ENCODE results near the gene ZNF548. TPM values are rescaled to one million over a fixed set of nuclear protein-coding genes. Genes with fewer than 3 reads are reported as not detected.

Gene ZNF548
- total RNA-seq, 1 donor = 40.7 TPM

DNA sequence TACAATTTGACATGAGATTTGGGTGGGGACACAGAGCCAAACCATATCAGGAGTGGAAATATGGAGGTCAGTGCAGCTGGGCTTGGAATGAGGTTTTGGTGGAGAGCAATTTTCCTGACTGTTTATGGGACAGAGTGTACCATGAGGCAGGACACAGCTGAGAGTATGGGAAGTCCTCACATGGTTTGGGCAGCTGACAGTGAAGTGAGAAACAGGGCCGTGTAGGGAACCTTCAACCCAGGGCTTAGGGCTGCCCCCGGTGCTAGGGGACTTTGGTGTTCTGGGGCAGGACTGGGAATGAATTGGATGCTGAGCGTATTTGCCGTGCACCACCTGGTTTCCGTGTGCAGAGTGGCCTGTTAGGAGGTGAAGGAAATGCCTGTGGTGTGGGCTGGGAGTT is 6.1 kb downstream of the ZNF548 start:
- no peak for DNase-seq (ENCODE audit: low read depth in 2 of 3, low spot score in 2 of 3)

DNA sequence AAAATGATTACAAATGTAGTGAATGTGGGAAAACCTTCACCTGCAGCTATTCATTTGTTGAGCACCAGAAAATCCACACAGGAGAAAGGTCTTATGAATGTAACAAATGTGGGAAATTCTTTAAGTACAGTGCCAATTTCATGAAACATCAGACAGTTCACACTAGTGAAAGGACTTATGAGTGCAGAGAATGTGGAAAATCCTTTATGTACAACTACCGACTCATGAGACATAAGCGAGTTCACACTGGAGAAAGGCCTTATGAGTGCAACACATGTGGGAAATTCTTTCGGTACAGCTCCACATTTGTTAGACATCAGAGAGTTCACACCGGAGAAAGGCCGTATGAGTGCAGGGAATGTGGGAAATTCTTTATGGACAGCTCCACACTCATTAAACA is 9.2 kb downstream of the ZNF548 start:
- peak in 1 of 3 donors; percentile 13 for DNase-seq (ENCODE audit: low read depth in 2 of 3, low spot score in 2 of 3)

DNA sequence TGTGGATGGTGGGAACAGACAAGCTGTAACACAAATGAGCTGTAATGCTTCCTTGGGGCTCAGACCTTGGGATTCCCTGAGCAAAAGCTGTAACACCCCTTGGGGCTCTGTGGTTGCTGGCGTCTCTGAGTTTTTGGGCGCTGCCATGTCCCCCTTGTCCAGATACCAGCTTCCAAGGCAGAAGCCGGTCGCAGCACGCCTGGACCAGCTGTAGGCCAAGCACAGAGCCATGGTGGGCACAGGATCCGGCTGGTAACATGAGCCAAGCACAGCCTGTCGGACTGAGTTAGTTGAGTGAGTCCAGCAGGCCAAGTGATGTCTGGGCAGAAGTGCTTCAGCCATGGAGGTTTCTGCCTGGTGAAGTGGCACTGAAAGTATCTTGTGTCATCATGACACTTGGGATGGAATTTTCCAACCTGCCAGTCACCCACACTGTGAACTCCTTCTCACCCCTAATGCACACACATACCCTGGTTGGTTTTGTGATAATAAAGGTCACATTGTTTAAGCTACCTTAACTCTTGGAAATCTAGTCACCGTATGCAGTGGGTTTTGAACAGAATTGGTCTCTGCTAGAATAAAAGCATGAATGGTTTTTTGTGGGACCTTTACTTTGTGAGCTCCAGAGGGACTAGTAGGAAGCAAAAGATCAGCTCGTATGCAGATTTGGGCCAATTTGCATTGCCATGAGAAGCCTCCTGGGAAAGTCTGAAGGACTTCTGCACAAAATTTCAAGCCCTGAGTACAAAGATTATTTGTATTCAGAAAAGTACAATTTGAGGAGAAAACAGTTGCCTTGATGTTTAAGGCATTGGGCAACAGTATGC is 14.3 kb downstream of the ZNF548 start:
- no peak for DNase-seq (ENCODE audit: low read depth in 2 of 3, low spot score in 2 of 3)

DNA sequence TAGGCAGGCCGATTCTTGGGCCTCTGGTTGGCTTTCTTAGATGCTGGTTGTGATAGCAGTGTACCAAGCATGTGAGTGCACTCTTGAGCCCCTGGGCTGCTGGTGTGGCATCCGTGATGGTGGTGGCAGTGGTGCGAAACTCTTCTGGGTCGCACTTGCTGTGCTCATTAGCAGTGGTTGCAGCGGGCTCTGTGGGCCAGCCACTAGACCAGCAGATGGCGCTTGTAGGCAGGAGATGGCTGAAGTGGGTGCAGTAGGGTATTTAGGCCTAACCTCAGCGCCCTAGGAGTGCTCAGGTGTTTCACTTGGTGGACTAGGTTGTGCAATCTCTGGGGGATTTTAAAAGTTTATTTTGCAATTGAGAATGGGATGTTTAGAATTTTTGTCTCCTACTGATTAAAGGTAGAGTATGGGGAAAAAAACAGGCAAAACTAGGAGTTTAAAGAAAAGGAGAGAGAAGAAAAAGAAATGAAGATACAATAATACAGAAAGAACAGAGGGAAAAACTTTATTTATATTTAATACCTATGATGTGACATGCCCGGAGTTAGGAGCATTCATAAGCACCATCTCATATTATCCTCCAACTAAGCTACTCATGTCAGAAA is 17.0 kb downstream of the ZNF548 start:
- DNase-seq (ENCODE audit: low read depth in 2 of 3, low spot score in 2 of 3) = peak in 2 of 3 donors; percentile 66 to 86

DNA sequence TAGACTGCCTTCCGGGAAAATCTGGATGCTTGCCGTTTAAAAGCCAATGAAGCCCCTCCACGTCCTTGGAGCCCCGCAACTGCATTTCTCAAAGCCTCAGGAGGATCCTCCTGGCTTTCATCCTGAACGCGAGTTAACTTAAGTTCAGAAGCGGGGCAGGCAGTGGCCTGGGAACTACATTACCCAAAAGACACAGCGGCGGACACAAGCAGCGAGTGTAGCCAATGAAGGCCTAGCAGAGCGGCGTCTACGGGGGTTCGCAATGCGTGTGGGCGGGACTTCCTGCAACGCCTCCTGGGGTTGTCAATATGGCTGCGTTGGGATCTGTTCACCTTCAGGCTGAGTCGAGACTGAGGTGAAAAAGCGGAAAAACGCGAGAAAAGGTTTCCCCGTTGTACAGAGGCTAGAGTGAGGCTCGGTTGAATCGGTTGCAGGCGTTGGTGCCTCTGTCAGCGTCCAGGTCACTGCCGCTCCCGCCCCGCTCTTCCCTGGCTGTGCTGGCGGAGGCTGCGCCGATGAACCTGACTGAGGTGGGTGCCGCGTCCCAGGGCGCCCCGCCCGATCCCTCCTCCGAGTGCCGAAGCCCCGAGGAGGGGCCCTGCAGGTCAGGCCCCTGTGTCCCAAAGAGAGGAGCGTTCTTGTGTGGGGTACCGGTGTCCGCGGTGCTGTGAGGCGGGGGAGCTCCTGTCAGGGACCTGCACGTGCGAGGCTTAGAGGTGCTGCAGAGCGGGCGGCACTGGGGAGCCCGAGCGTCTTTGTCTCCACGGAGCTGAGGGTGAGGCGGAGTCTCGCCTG is 21.4 kb downstream of the ZNF548 start, which contains the start of gene ZNF17:
Gene ZNF17, plus strand, starts transcription at position 285 of the 795 bp plus-strand sequence. CDS start 2,455 bp downstream, outside the sequence.
- peak; percentile 72 to 95 (median 90) for DNase-seq (ENCODE audit: low read depth in 2 of 3, low spot score in 2 of 3)

DNA sequence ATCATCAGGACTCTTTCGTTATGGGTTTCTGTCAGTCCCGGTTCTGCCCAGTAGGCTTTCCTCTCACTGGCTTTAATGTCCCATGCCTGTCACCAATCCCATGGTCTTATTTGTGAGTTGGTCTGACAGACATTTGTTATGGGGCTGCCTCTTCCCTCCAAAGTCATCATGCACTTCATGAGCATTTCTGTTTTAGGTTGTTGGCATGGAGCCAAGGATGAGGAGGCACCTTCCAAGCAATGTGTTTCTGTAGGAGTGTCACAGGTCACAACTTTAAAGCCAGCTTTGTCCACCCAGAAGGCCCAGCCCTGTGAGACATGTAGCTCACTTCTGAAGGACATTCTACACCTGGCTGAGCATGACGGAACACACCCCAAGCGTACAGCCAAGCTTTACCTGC is 29.8 kb downstream of the ZNF548 start:
- DNase-seq (ENCODE audit: low read depth in 2 of 3, low spot score in 2 of 3) = no peak

DNA sequence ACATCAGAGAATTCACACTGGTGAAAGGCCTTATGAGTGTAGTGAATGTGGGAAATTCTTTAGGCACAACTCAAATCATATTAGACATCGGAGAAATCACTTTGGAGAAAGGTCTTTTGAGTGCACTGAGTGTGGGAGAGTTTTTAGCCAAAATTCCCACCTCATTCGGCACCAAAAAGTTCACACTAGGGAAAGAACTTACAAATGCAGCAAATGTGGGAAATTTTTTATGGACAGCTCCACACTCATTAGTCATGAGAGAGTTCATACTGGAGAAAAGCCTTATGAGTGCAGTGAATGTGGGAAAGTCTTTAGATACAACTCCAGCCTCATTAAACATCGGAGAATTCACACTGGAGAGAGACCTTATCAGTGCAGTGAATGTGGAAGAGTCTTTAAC is 31.4 kb downstream of the ZNF548 start:
- no peak for DNase-seq (ENCODE audit: low read depth in 2 of 3, low spot score in 2 of 3)

DNA sequence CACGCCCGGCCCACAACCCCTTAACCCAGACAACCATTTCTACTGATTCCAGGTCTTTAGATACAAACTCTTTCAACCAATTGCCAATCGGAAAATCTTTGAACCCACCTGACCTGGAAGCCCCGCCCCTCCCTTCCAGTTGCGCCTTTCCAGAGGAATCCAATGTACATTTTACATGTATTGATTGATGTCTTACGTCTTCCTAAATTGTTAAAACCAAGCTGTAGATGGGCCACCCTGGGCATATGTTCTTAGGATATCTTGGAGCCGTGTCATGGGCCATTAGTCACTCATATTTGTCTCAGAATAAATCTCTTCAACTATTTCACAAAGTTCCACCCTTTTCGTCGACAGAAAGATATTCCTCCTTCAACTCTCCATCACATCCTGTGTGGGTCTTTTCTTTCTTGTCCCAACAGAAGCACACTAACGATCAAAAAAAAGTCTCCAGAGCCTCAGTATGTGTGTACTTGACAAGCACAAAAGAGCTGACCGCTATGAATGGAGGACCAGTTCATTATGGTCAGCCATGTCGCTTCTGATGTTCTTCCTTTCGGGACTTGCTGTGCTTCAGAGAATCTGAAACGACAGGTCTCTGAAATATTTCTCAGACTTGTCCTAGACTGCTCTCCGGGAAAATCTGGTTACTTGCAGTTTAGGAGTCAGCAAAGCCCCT is 44.9 kb downstream of the ZNF548 start:
- no peak for DNase-seq (ENCODE audit: low read depth in 2 of 3, low spot score in 2 of 3)

DNA sequence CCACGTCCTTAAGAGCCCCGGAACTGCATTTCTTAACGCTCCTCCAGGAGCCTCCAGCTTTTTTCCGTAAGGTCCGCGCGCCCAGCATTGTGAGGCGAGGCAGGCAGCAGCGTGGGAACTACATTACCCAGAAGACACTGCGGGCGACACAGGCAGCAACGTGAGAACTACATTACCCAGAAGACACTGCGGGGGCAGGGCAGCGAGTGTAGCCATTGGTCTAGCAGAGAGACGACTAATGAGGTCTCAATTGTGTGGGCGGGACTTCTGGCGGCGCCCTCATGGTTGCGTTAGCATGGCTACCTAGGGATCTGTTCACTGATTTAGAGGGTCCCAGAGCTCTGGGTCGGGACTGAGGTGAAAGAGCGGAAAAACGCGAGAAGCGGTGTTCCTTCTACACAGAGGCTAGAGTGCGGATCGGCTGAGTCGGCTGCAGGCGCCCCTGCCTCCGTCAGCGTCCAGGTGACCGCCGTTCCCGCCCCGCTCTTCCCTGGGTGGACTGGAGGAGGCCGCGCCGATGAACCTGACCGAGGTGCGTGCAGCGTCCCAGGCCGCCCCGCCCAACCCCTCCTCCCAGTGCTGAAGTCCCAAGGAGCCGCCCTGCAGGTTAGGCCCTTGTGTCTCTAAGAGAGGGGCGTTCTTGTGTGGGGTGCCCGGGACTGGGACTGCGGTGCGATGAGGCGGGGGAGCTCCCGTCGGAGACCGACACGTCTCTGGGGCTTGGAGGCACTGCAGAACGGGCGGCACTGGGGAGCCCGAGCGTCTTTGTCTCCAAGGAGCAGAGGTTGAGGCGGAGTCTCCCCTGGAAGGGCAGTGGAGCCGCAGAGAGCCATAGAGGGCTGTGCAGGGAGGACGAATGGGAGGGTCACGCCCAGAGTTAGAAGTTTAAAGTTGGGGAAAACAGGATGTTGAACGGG is 45.7 kb downstream of the ZNF548 start, which contains the start of gene ZNF749:
Gene ZNF749, plus strand, starts transcription at position 264 of the 917 bp plus-strand sequence. Its CDS starts 254 bp downstream, at position 518.
- peak; percentile 86 to 98 (median 97) for DNase-seq (ENCODE audit: low read depth in 2 of 3, low spot score in 2 of 3)

DNA sequence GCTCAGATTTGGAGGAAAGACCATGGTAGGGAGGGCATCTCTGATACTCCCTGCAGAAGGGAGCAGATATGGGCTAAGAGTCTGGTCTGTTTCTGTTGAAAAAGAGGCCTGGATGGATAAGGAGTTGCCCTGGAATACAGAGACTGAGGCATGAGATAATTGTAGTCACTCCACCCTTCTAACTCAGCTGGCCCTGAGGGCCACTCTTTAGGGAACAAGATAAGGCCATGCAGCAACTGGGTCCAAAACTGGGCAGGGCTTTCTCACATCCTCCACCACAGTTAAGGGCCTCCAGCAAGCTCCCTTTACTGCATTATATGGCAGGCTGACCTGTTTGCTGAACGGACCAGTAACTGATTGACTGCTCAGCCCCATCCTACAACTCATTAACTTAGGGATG is 46.8 kb downstream of the ZNF548 start:
- no peak for DNase-seq (ENCODE audit: low read depth in 2 of 3, low spot score in 2 of 3)

DNA sequence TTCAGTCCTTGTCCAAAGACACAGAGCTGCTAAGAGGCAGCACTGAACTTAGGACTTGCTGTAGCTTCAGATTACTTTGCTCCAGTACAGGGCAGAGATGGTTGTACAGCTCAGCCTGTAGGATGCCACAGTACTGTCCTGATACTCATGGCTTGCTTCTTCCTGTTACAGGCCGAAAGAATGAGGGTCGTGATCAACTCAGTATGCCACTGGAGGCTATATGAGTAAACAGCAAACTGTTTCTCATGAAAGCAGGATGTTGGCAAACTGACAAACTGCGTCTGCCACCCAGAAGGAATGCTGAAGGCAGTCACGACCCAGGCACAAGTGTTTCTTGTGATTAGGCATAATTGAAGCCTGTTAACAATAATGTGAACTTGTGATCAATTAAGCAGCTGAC is 48.3 kb downstream of the ZNF548 start:
- DNase-seq (ENCODE audit: low read depth in 2 of 3, low spot score in 2 of 3) = no peak

DNA sequence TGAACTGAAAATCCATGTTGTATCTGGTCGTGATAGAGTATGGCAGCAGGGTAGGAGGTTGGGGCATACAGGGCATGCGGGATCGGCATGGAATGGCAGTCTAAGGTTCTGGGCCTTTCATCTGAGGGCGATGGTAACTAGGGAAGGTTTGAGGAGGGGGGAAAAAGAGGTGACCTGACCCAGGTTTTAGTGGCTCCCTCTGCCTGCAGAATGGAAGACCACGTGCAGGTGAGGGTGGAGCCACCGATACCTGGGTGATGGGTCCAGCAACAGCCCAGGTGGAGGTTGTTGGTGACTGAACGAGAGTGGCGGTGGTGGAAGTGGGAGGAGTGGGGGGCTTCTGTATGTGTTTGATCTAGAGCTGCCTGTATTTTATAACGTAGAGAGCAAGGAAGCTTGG is 49.3 kb downstream of the ZNF548 start:
- no peak for DNase-seq (ENCODE audit: low read depth in 2 of 3, low spot score in 2 of 3)

DNA sequence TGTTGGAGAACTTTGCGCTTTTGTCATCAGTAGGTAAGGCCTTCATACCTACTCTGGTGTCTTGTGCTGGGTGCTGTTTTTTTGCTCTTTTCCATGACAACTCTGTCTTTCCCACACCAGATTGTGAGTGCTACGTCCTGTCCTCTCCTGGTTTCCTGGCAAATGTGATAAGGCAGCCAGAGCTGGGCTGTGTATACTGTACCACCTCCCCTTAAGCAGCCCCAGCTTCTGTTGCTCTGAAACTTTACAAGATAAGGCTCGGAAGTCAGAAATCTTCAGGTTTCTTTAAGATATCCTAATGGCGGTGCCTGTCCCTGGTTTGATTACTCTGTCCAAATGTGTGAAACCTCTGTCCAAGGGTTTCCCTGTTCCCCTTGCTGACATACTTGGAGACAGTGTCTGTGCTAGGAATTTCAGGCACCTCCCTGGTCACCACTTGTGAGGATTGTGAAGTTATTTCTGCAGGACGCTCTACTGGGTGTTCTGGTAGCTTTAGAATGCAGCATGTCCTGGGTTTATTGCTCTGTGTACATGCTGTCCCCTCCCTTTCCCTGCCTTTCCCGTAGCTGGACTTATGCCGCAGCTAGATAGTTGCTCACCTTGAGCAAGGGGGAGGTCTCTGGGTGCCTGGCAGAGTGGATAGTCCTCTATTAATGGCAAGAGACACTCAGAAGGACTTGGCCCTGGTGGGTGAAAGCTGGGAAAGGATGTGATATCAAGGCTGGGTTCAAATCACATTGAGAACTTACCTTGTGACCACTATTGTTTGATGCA is 52.5 kb downstream of the ZNF548 start:
- no peak for DNase-seq (ENCODE audit: low read depth in 2 of 3, low spot score in 2 of 3)

DNA sequence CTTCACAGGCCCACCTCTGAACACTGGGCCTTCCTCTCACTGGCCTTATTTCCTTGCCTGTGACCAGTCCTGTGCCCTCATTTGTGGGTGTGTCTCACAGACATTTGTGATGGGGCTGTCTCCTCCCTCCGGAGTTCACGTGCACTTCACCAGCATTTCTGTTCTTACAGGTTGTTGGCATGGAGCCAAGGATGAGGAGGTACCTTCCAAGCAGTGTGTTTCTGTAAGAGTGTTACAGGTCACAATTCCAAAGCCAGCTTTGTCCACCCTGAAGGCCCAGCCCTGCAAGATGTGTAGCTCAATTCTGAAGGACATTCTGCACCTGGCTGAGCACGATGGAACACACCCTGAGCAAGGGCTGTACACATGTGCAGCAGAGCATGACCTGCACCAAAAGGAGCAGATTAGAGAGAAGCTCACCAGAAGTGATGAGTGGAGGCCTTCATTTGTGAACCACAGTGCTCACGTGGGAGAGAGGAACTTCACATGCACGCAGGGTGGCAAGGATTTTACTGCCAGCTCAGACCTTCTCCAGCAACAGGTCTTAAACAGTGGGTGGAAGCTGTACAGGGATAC is 53.6 kb downstream of the ZNF548 start:
- no peak for DNase-seq (ENCODE audit: low read depth in 2 of 3, low spot score in 2 of 3)

DNA sequence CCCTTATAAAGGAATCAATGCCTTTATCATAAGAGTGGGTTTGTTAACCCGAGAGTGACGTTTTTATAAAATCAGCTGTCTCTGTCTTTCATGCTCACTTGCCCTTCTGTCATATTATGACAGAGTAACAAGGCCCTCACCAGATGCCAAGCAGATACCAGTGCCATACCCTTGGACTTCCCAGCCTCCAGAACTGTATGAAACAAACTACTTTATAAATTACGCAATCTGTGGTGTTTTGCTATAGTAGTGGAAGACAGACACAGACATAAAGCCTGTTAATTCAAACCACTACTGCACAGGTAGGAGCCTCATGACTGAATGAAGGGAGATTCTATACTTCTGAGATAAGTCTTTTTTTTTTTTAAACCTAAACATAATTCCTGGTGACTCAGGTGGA is 62.7 kb downstream of the ZNF548 start:
- no peak for DNase-seq (ENCODE audit: low read depth in 2 of 3, low spot score in 2 of 3)

All from hematopoietic multipotent progenitor cell (in vitro differentiated cells).